IMR-90 (cell line): Measurements from ENCODE around the gene PCGF2. TPM values are rescaled to one million over a fixed set of nuclear protein-coding genes. Genes with fewer than 3 reads are reported as not detected.

Experiments used
- ATAC-seq: fragments of 200-7000 bp; cut with Tn5 transposase; 2 replicates; pipeline ENCODE4 v1.9.1; 2020; ENCODE audit warnings: low read depth, mild to moderate bottlenecking, moderate library complexity
- BruUV-seq: library from RNA; stranded (reverse); fragments of 400-500 nt; replicated peaks from 2 replicates; lab custom pipeline; 2021; lab: Mats Ljungman, UMichigan
- CTCF ChIA-PET: fragments of 300-600 bp; formaldehyde crosslinking; extraction: SDS; loops from one replicate; lab custom pipeline; 2021; ENCODE audit warnings: antibody characterized with exemption; lab: Yijun Ruan, JAX
- POLR2A ChIA-PET: fragments of 300-600 bp; sonication (Branson Sonifier 250); formaldehyde crosslinking; loops from one replicate; lab custom pipeline; 2022; ENCODE audit warnings: antibody characterized with exemption; ENCODE audit not compliant: unreplicated experiment; lab: Charles Lee
- DNase-seq: peaks from one replicate; pipeline ENCODE4 v3.0.0; 2013
- H2AFZ ChIP-seq: replicated peaks from 2 replicates; pipeline ENCODE3; 2013; ENCODE audit warnings: low read length, mild to moderate bottlenecking; ENCODE audit not compliant: poor library complexity
- H2AK5ac ChIP-seq: 2 replicates; pipeline ENCODE4 v1.6.1; 2013; ENCODE audit warnings: low read depth, low read length, inconsistent platforms
- H2AK9ac ChIP-seq: replicated peaks from 2 replicates; pipeline ENCODE3; 2013; ENCODE audit warnings: mild to moderate bottlenecking, low read depth, low read length, moderate library complexity; ENCODE audit not compliant: poor library complexity
- H2BK120ac ChIP-seq: 2 replicates; pipeline ENCODE4 v1.6.1; 2013; ENCODE audit warnings: low read depth, low read length, inconsistent platforms
- H2BK15ac ChIP-seq: 3 replicates; pipeline ENCODE4 v1.6.1; 2013; ENCODE audit warnings: low read depth, low read length, inconsistent platforms
- H2BK20ac ChIP-seq: 2 replicates; pipeline ENCODE4 v1.6.1; 2013; ENCODE audit warnings: low read depth, mild to moderate bottlenecking, inconsistent platforms, low read length, moderate library complexity
- H2BK5ac ChIP-seq: 2 replicates; pipeline ENCODE4 v1.6.1; 2013; ENCODE audit warnings: mild to moderate bottlenecking, low read depth, low read length, inconsistent platforms; ENCODE audit not compliant: poor library complexity, severe bottlenecking
- H3K14ac ChIP-seq: replicated peaks from 2 replicates; pipeline ENCODE4 v1.6.1; 2013; ENCODE audit warnings: low read depth, low read length, inconsistent platforms
- H3K18ac ChIP-seq: 2 replicates; pipeline ENCODE4 v1.6.1; 2013; ENCODE audit warnings: low read depth, low read length, control low read depth
- H3K23ac ChIP-seq: 2 replicates; pipeline ENCODE4 v1.6.1; 2013; ENCODE audit warnings: low read depth, low read length, inconsistent platforms
- H3K27ac ChIP-seq: 2 replicates; pipeline ENCODE4 v1.5.1; 2013; ENCODE audit warnings: mild to moderate bottlenecking, control low read depth, low read length; ENCODE audit not compliant: insufficient read depth
- H3K27me3 ChIP-seq: 2 replicates; pipeline ENCODE4 v1.6.1; 2013; ENCODE audit warnings: low read length; ENCODE audit not compliant: control insufficient read depth, insufficient read depth
- H3K36me3 ChIP-seq: 2 replicates; pipeline ENCODE4 v1.6.1; 2013; ENCODE audit warnings: low read length, mixed read lengths; ENCODE audit not compliant: control insufficient read depth, insufficient read depth
- H3K4ac ChIP-seq: 2 replicates; pipeline ENCODE4 v1.6.1; 2013; ENCODE audit warnings: low read depth, low read length, inconsistent platforms
- H3K4me1 ChIP-seq: 2 replicates; pipeline ENCODE4 v1.6.1; 2013; ENCODE audit warnings: low read length, mixed read lengths; ENCODE audit not compliant: control insufficient read depth, insufficient read depth
- H3K4me2 ChIP-seq: 2 replicates; pipeline ENCODE4 v1.6.1; 2013; ENCODE audit warnings: low read depth, mild to moderate bottlenecking, control low read depth, low read length, moderate library complexity
- H3K4me3 ChIP-seq: 2 replicates; pipeline ENCODE4 v1.5.1; 2013; ENCODE audit warnings: low read depth, mild to moderate bottlenecking, control low read depth, low read length, moderate library complexity; ENCODE audit not compliant: insufficient read depth
- H3K56ac ChIP-seq: 2 replicates; pipeline ENCODE4 v1.6.1; 2013; ENCODE audit warnings: low read length, inconsistent platforms; ENCODE audit not compliant: insufficient read depth; ENCODE audit errors: extremely low read depth
- H3K79me1 ChIP-seq, 2 experiments: 2 replicates each; pipeline ENCODE4 v1.6.1; 2013; ENCODE audit warnings: low read length in 2 of 2, inconsistent platforms in 1 of 2, low read depth in 1 of 2
- H3K9ac ChIP-seq: 2 replicates; pipeline ENCODE4 v1.6.1; 2013; ENCODE audit warnings: low read depth, low read length, control low read depth
- H3K9me1 ChIP-seq: 2 replicates; pipeline ENCODE4 v1.6.1; 2013; ENCODE audit warnings: low read length, inconsistent platforms; ENCODE audit not compliant: insufficient read depth
- H3K9me3 ChIP-seq: 2 replicates; pipeline ENCODE4 v1.6.1; 2013; ENCODE audit warnings: low read length; ENCODE audit not compliant: control insufficient read depth, insufficient read depth
- H4K20me1 ChIP-seq: 2 replicates; pipeline ENCODE4 v1.6.1; 2013; ENCODE audit warnings: low read length, inconsistent platforms; ENCODE audit not compliant: insufficient read depth
- H4K5ac ChIP-seq: 2 replicates; pipeline ENCODE4 v1.6.1; 2013; ENCODE audit warnings: mild to moderate bottlenecking, low read depth, low read length, control low read depth
- H4K8ac ChIP-seq, 2 experiments: 2 replicates each; pipeline ENCODE4 v1.6.1; 2013; ENCODE audit warnings: low read depth in 2 of 2, low read length in 2 of 2, control low read depth in 1 of 2, inconsistent platforms in 1 of 2
- H4K91ac ChIP-seq: 2 replicates; pipeline ENCODE4 v1.6.1; 2013; ENCODE audit warnings: low read depth, low read length, inconsistent platforms; ENCODE audit not compliant: insufficient read depth
- BHLHE40 ChIP-seq: fragments of 150-350 bp; IDR thresholded peaks from 2 replicates; pipeline ENCODE4 v1.6.1; 2016; ENCODE audit warnings: mild to moderate bottlenecking, low read depth, low read length
- CEBPB ChIP-seq: IDR thresholded peaks from 2 replicates; pipeline ENCODE4 v1.6.1; 2012; ENCODE audit warnings: low read depth, low read length, improper control_type of control experiment
- CHD1 ChIP-seq: IDR thresholded peaks from 2 replicates; pipeline ENCODE4 v1.6.1; 2012; ENCODE audit warnings: low read depth, low read length, improper control_type of control experiment
- ELK1 ChIP-seq: fragments of 150-350 bp; IDR thresholded peaks from 2 replicates; pipeline ENCODE4 v1.6.1; 2016; ENCODE audit warnings: low read depth, mild to moderate bottlenecking, low read length, moderate library complexity, borderline replicate concordance
- FOS ChIP-seq: fragments of 150-350 bp; IDR thresholded peaks from 2 replicates; pipeline ENCODE4 v1.6.1; 2016; ENCODE audit warnings: low read depth, low read length
- MAFK ChIP-seq: IDR thresholded peaks from 2 replicates; pipeline ENCODE4 v1.6.1; 2012; ENCODE audit warnings: low read depth, low read length, improper control_type of control experiment
- MAZ ChIP-seq: IDR thresholded peaks from 2 replicates; pipeline ENCODE4 v1.6.1; 2012; ENCODE audit warnings: low read depth, mild to moderate bottlenecking, low read length, improper control_type of control experiment, moderate library complexity, borderline replicate concordance
- MXI1 ChIP-seq: IDR thresholded peaks from 2 replicates; pipeline ENCODE4 v1.6.1; 2012; ENCODE audit warnings: low read depth, mild to moderate bottlenecking, low read length, moderate library complexity, borderline replicate concordance
- NFE2L2 ChIP-seq: fragments of 150-350 bp; IDR thresholded peaks from 2 replicates; pipeline ENCODE4 v1.6.1; 2016; ENCODE audit warnings: low read depth, mild to moderate bottlenecking, low read length
- POLR2A ChIP-seq: IDR thresholded peaks from 2 replicates; pipeline ENCODE4 v1.6.1; 2012; ENCODE audit warnings: mild to moderate bottlenecking, low read depth, low read length
- RAD21 ChIP-seq: IDR thresholded peaks from 2 replicates; pipeline ENCODE4 v1.6.1; 2012; ENCODE audit warnings: low read length, improper control_type of control experiment
- RCOR1 ChIP-seq: IDR thresholded peaks from 2 replicates; pipeline ENCODE4 v1.6.1; 2012; ENCODE audit warnings: mild to moderate bottlenecking, low read length, improper control_type of control experiment; ENCODE audit not compliant: insufficient replicate concordance
- RFX5 ChIP-seq: IDR thresholded peaks from 2 replicates; pipeline ENCODE4 v1.8.0; 2012; ENCODE audit warnings: low read depth, mild to moderate bottlenecking, low read length, moderate library complexity
- SMC3 ChIP-seq: fragments of 150-350 bp; IDR thresholded peaks from 2 replicates; pipeline ENCODE4 v1.6.1; 2016; ENCODE audit warnings: low read depth, mild to moderate bottlenecking, antibody characterized with exemption, low read length, moderate library complexity
- USF2 ChIP-seq: fragments of 150-350 bp; IDR thresholded peaks from 2 replicates; pipeline ENCODE4 v1.6.1; 2017; ENCODE audit warnings: mild to moderate bottlenecking, antibody characterized with exemption, low read length, low read depth
- WGBS, 2 experiments: methylation state at CpG; one replicate each; pipeline versions ENCODE4 v1.1.5 to v1.1.7; 2013; ENCODE audit warnings: missing lambda C conversion rate in 2 of 2; ENCODE audit not compliant: insufficient read length in 1 of 2; ENCODE audit errors: extremely low coverage in 2 of 2; 5-methylcytosine and 5-hydroxymethylcytosine counted together
- dilution Hi-C: fragments of 300-500 bp; cut with HindIII; formaldehyde crosslinking; loops from one replicate; pipeline ENCODE4 v1.14.3; 2018; ENCODE audit warnings: low sequenced_read_pairs; ENCODE audit not compliant: unreplicated experiment
- in situ Hi-C: fragments of 300-500 bp; cut with MboI; formaldehyde crosslinking; loops from 3 replicates; pipeline ENCODE4 v1.14.3; 2019; ENCODE audit warnings: low sequenced_read_pairs, inconsistent platforms, mixed read lengths
- intact Hi-C: fragments of 100-400 bp; cut with micrococcal nuclease; formaldehyde crosslinking; loops from 2 replicates; pipeline ENCODE4 v1.10.0; 2022
- polyA plus RNA-seq, 3 experiments: library from polyadenylated mRNA; depleted of rRNA; stranded (reverse); fragments of >200 nt; gene quantifications; 2 replicates each; pipeline ENCODE4 v1.2.3, GENCODE V29; 2012; ENCODE audit warnings: low replicate concordance in 1 of 3
- total RNA-seq: library from RNA; depleted of rRNA; stranded (reverse); fragments of >200 nt; gene quantifications from 2 replicates; pipeline ENCODE4 v1.2.3, GENCODE V29; 2012
- TF ChIP-seq, protein P1 (sequence below): conservative IDR thresholded peaks from 2 replicates; pipeline ENCODE4 v1.5.1; 2012; ENCODE audit warnings: mild to moderate bottlenecking, low read depth, low read length, improper control_type of control experiment

The PCGF2 gene
- total and polyA plus RNA-seq, 2 of the 4 experiments (the other 2 are of a cell fraction), result 1.1 to 18.2 TPM

DNA sequence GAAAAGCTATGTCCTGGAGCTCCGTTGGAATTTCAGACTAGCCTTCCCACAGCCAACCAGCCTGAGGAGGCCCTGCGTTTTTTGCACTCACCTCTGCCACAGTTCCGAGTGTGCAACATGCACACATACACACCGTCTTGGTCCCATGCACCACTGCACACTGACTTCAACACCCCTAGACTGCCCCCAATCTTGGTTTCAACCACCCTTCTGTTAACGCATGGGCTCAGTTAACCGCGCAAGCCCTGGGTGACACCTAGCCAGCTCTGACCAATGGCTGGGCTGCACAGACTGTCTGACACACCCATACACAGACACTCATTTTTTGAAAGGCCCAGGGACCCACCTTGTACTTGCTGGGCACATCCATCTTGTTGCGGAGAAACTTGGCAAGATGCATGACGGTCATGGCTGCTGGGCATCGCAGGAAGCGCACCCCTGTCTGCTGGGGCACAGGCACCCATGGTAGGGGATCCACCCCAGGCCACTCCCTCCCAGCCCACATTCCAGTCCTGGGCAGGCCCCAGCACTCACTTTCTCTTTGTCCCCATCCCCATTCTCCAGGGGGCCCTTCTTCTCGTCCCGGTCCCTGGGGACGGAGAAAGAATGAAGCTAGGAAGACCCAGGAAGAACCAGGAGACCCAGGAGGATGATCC lies 10.0 kb downstream of the PCGF2 start:
- Histone ChIP-seq H2AK9ac (no peak overlapping the region), H3K4me3 (no peak overlapping the region), H3K79me1 (peaks cover 15 to 74% of the 10 kb centered on the region in 2 experiments), H4K20me1 (peaks cover 66% of the 10 kb centered on the region), H3K27ac (no peak overlapping the region), H4K8ac (no peak overlapping the region), H2BK120ac (no peak overlapping the region), H3K18ac (no peak overlapping the region), H3K9ac (no peak overlapping the region), H4K91ac (no peak overlapping the region), H2BK15ac (no peak overlapping the region), H3K4me2 (no peak overlapping the region), H4K5ac (no peak overlapping the region), H3K56ac (no peak overlapping the region), H3K27me3 (no peaks in the 10 kb centered on the region), H3K4me1 (peaks cover 12% of the 10 kb centered on the region), H3K9me1 (peaks cover 5% of the 10 kb centered on the region), H2AK5ac (no peak overlapping the region), H2BK20ac (no peak overlapping the region), H3K23ac (no peak overlapping the region), H3K4ac (no peak overlapping the region), H3K9me3 (no peaks in the 10 kb centered on the region), H3K36me3 (peaks cover 50% of the 10 kb centered on the region), H2BK5ac (no peak overlapping the region), H2AFZ (no peak overlapping the region), H3K14ac (no peak overlapping the region)
- CTCF ChIA-PET, result no interaction called here
- 90% methylated on average over 10 of the region's 14 CpGs; no CpG with 5 or more reads in 1 of the 2 experiments for WGBS, 2 experiments
- intact Hi-C loops (no loop called here), in situ Hi-C loops (no loop called here), dilution Hi-C loops (no loop called here)
- no TSS peak for BruUV-seq
- ATAC-seq (no peak), DNase-seq (no peak)
- TF ChIP-seq MXI1 (no peak), CHD1 (no peak), MAFK (no peak), BHLHE40 (no peak), USF2 (no peak), FOS (no peak), RFX5 (no peak), CEBPB (no peak), POLR2A (no peak), ELK1 (no peak), RCOR1 (no peak), RAD21 (no peak), NFE2L2 (no peak), MAZ (no peak), SMC3 (no peak)
- TF ChIP-seq, protein P1, sequence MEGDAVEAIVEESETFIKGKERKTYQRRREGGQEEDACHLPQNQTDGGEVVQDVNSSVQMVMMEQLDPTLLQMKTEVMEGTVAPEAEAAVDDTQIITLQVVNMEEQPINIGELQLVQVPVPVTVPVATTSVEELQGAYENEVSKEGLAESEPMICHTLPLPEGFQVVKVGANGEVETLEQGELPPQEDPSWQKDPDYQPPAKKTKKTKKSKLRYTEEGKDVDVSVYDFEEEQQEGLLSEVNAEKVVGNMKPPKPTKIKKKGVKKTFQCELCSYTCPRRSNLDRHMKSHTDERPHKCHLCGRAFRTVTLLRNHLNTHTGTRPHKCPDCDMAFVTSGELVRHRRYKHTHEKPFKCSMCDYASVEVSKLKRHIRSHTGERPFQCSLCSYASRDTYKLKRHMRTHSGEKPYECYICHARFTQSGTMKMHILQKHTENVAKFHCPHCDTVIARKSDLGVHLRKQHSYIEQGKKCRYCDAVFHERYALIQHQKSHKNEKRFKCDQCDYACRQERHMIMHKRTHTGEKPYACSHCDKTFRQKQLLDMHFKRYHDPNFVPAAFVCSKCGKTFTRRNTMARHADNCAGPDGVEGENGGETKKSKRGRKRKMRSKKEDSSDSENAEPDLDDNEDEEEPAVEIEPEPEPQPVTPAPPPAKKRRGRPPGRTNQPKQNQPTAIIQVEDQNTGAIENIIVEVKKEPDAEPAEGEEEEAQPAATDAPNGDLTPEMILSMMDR, result no peak
- POLR2A ChIA-PET, result no interaction called here
